ENCODE measurements around the gene RGMB.
A peak's percentile ranks its signal among the peaks of the same experiment; 100 is the strongest.

Gene RGMB

GRCh38 chr5:98836175-98836574 lies 62.7 kb downstream of the RGMB start:
- no peak for DNase-seq

DNA sequence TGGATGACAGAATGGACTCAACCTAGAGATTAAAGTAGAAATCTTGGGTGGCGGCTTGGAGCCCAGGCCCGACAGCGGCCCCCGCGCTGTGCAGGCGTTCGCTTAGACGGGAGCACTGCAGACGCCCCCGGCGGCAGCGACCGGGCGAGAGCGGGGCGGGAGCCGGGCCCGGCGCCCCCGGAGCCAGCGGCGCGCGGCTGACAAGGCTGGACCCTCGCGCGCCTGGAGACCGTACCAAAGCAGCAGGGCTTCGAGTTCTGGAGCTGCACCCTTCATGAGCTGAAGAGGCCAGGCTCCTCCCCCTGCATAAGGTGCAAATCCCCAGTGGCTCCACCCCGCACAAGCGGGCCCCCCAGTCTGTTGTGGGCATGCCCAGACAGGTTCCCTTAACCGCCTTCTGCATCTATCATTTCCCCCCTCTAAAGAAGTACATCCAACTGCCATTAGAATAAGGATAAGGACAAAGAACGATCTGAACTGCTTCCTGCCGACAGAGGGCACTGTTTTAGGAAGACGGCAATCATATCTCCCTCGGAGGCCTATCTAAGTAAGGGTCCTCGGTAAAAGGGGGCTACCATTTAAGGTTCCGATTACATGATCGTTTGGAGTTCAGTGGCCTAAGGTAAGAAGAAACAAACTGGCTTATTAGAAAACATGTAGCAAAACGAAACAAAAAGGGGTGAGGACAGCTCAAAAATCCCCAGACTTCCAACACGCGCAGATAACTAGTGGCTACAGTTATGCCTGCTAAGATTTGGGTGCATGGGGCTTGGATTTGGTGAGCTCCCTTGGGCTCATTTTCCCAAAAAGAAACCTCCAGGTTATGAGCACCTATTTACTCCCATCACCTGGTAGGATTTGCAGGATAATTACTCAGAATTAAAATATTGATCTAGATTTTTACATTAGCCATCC lies 66.3 kb downstream of the RGMB start:
- peak; percentile 16 for DNase-seq

GRCh38 chr5:98840946-98841345 lies 67.5 kb downstream of the RGMB start:
- no peak for DNase-seq

DNA sequence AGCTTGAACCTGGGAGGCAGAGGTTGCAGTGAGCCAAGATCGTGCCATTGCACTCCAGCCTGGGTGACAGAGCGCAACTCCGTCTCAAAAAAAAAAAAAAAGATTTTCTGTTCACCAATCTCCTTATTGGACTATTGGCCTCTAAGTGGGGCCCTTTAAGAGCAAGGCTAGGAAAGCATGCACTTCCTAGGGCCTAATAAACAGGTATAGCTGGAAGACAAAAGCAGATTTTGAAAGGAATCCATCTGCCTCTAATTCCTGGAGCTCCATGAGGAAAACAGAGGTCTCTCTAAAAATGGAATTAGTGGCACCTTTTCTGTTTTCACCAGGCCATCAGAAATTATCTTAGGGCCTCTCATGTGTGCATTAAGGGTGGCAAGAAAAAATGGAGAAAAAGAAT lies 70.0 kb downstream of the RGMB start:
- no peak for DNase-seq

- DNase-seq, result no peak
Observed at GRCh38 chr5:98844865-98845264, 71.4 kb downstream of the RGMB start.

GRCh38 chr5:98845878-98846277 lies 72.4 kb downstream of the RGMB start:
- DNase-seq, result no peak

Data from CD4-positive, alpha-beta T cell treated with Interleukin-10 for 1 hour (primary cell).